ENCODE data around the gene EMC1.

The EMC1 gene

GRCh38 chr1:19254416-19254815 lies 3.1 kb upstream of the EMC1 start:
- Mint-ChIP-seq H3K36me3 (ENCODE audit: low read depth) (peaks cover 11% of the 10 kb centered on the region), H3K4me3 (no peak overlapping the region), H3K4me1 (peaks cover 24% of the 10 kb centered on the region), H3K9me3 (no peaks in the 10 kb centered on the region), H3K27me3 (ENCODE audit: low read depth) (no peaks in the 10 kb centered on the region), H3K27ac (no peak overlapping the region)
- no peak for TF ChIP-seq CTCF (IDR thresholded peaks at IDR 0.05; ENCODE audit: unreplicated experiment in 3 of 3)

GRCh38 chr1:19250629-19251304 lies 557 bp downstream of the EMC1 start:
- Mint-ChIP-seq H3K27me3 (ENCODE audit: low read depth) (no peaks in the 10 kb centered on the region), H3K4me1 (peaks cover 24% of the 10 kb centered on the region), H3K4me3 (peak overlapping the region; percentile 95 to 100 (median 97)), H3K9me3 (no peaks in the 10 kb centered on the region), H3K36me3 (ENCODE audit: low read depth) (no peaks in the 10 kb centered on the region), H3K27ac (peak overlapping the region; percentile 97 to 99 (median 98))
- TF ChIP-seq CTCF (IDR thresholded peaks at IDR 0.05; ENCODE audit: unreplicated experiment in 3 of 3), result no peak

- H3K9me3 Mint-ChIP-seq, result no peaks in the 10 kb centered on the region
- peaks cover 67% of the 10 kb centered on the region for H3K36me3 Mint-ChIP-seq (ENCODE audit: low read depth)
- H3K4me3 Mint-ChIP-seq, result no peak overlapping the region
- no peak overlapping the region for H3K27ac Mint-ChIP-seq
- H3K4me1 Mint-ChIP-seq, result peaks cover 4% of the 10 kb centered on the region
- H3K27me3 Mint-ChIP-seq (ENCODE audit: low read depth), result no peaks in the 10 kb centered on the region
- TF ChIP-seq CTCF (IDR thresholded peaks at IDR 0.05; ENCODE audit: unreplicated experiment in 3 of 3), result peak; percentile 88 to 94 (median 88)
These were observed 10.4 kb downstream of the EMC1 start for GRCh38 chr1:19240673-19241538.

GRCh38 chr1:19239876-19240275 lies 11.4 kb downstream of the EMC1 start:
- peaks cover 4% of the 10 kb centered on the region for H3K4me1 Mint-ChIP-seq
- TF ChIP-seq CTCF (IDR thresholded peaks at IDR 0.05; ENCODE audit: unreplicated experiment in 3 of 3), result no peak
- no peaks in the 10 kb centered on the region for H3K9me3 Mint-ChIP-seq
- H3K36me3 Mint-ChIP-seq (ENCODE audit: low read depth), result peaks cover 64% of the 10 kb centered on the region
- no peak overlapping the region for H3K4me3 Mint-ChIP-seq
- H3K27ac Mint-ChIP-seq, result no peak overlapping the region
- H3K27me3 Mint-ChIP-seq (ENCODE audit: low read depth), result no peaks in the 10 kb centered on the region

- TF ChIP-seq CTCF (IDR thresholded peaks at IDR 0.05; ENCODE audit: unreplicated experiment in 3 of 3), result no peak
- Mint-ChIP-seq H3K4me3 (no peak overlapping the region), H3K36me3 (ENCODE audit: low read depth) (peaks cover 58% of the 10 kb centered on the region), H3K4me1 (no peaks in the 10 kb centered on the region), H3K27ac (no peak overlapping the region), H3K9me3 (no peaks in the 10 kb centered on the region), H3K27me3 (ENCODE audit: low read depth) (no peaks in the 10 kb centered on the region)
These were observed 17.1 kb downstream of the EMC1 start for GRCh38 chr1:19234224-19234623.

Data from nephron (organoid).